ENCODE results near the gene SCAF4.
"Not testable (repeated sequence)": the region's sequence is repeated elsewhere in the genome, so short reads cannot be mapped to it uniquely, and the experiment has no call there.

SCAF4 gene

DNA sequence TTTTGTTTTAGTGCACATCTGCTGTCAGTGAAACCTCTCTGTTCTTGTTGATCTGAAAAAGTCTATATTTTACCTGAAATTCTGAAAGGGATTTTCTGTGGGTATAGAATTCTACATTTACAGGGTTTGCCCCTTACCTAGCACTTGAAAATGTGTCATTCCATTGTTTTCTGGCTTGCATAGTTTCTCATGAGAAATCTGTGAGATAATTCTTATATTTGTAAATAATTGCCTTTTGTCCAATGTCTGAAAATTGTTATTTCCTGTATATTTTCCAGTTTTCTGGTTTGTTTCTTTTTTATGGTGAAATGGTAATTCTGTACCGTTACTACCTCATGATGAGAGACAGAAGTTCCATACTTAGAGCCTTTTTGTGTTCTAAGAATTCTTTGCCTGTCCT lies 11.8 kb upstream of the SCAF4 start:
- ChIA-PET CTCF (no interaction called here), POLR2A (ENCODE audit: low non-redundant PET) (no interaction called here)
- H3K27ac ChIP-seq = no peak overlapping the region
- no peak for DNase-seq (ENCODE audit: low spot score)
- TF ChIP-seq, protein P1, sequence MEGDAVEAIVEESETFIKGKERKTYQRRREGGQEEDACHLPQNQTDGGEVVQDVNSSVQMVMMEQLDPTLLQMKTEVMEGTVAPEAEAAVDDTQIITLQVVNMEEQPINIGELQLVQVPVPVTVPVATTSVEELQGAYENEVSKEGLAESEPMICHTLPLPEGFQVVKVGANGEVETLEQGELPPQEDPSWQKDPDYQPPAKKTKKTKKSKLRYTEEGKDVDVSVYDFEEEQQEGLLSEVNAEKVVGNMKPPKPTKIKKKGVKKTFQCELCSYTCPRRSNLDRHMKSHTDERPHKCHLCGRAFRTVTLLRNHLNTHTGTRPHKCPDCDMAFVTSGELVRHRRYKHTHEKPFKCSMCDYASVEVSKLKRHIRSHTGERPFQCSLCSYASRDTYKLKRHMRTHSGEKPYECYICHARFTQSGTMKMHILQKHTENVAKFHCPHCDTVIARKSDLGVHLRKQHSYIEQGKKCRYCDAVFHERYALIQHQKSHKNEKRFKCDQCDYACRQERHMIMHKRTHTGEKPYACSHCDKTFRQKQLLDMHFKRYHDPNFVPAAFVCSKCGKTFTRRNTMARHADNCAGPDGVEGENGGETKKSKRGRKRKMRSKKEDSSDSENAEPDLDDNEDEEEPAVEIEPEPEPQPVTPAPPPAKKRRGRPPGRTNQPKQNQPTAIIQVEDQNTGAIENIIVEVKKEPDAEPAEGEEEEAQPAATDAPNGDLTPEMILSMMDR (conservative IDR thresholded peaks at IDR 0.05; ENCODE audit: low read depth) = no peak

DNA sequence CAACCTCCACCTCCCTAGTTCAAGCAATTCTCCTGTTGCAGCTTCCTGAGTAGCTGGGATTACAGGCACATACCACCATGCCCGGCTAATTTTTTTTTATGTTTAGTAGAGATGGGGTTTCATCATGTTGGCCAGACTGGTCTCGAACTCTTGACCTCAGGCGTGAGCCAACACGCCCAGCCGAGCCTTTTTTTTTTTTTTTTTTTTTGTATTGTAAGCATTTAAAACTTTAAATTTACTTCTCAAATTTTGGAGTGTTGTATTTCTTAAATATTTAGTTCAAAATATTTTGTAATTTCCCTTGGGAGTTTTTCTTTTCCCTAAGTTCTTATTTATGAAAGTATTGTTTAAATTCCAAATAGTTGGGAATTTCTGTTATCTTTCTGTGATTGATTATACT lies 9.2 kb upstream of the SCAF4 start:
- ChIA-PET CTCF (interaction anchor here (0.7 to 1.1 kb wide), 2 partner anchors 39 to 833 kb away, joined by 3 to 4 read pairs; no protein-coding TSS in a partner anchor), POLR2A (ENCODE audit: low non-redundant PET) (interaction anchor here (1.3 kb wide), 1 partner anchor 9 kb away, joined by 3 read pairs; the partner anchor contains the start of gene SCAF4)
- no peak overlapping the region for H3K27ac ChIP-seq
- TF ChIP-seq, protein P1 (conservative IDR thresholded peaks at IDR 0.05; ENCODE audit: low read depth) = no peak
- DNase-seq (ENCODE audit: low spot score) = no peak

DNA sequence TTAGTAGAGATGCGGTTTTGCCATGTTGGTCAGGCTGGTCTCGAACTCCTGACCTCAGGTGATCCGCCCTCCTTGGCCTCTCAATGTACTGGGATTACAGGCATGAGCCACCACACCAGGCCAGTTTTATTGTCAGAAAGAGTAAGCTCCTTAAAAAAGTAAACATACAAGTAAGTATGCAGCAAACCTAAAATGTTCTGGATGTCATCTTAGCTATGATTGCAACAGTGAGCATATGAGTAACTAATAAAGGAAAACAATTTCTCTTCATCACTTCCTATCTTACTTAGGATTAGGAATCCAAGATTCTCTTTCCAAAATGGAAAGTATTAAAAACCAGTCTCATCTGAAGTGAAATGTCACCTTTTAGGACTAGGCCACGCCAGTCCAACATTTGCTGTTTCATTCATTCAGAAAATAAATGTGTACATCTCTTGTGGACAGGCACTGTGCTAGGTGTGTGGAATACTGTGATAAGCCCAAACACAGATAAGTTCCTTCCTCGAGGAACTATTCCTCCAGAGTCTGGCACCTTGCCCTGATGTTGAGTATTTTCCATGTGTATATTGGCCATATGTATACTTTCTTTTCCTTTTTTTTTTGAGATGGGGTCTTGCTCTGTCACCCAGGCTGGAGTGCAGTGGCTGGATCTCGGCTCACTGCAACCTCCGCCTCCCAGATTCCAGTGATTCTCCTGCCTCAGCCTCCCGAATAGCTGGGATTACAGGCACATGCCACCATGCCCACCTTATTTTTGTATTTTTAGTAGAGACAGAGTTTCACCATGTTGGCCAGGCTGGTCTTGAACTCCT lies 5.9 kb upstream of the SCAF4 start:
- POLR2A ChIA-PET (ENCODE audit: low non-redundant PET); H3K27ac ChIP-seq; CTCF ChIA-PET; DNase-seq (ENCODE audit: low spot score): not testable (repeated sequence)

DNA sequence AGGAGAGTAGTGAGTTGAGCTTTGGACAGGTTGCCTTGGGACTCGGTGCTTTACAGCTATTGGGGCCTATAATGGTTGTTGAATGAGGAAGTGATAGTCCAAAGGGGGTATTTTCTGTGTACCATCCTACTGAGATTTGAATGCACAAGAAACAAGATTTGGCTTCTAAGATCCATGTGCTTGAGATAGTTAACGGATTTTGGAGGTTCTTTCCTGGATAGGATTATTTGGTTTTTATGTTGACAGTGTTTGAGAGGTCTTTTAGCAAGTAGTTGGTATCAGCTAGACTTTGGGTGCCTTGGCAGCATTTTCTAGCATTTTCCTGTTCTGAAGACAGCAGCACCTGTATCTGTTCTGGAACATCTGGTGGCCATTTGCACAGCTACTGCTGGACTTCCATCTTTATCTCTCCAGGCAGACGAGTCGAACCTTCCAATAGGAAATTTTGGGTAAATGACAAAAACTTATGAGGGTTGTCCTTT lies 3.6 kb upstream of the SCAF4 start:
- POLR2A ChIA-PET (ENCODE audit: low non-redundant PET) = no interaction called here

DNA sequence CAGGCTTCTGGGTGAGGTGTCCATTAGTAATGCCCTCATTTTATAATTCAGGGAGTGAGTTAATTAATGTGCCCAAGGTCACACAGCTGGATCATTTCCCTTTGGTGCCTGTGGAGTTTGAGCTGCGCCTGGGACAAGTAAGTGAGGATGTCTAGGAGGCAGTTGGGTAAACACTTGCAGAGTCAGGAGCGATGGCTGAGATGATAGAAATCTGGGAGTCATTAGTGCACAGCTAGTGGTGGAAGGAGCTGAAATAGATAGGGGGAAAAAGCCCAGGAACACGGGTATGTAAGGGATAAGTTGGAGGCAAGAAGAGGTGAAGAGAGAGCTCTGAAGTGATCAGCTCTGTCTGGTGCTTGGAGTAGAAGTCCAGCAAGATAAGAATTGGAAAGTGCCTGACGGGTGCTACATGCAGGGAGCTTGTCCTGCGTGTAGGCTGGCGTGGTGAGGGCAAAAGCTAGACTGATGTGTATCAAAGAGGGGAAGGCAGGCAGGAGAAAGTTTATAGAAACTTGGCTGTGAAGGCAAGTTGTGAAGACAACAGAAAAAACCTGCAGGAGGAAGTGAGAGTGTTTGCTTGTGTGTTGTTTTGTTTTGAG lies 1.7 kb upstream of the SCAF4 start:
- H3K27ac ChIP-seq = no peak overlapping the region
- TF ChIP-seq, protein P1 (conservative IDR thresholded peaks at IDR 0.05; ENCODE audit: low read depth) = no peak
- no peak for DNase-seq (ENCODE audit: low spot score)
- ChIA-PET CTCF (no interaction called here), POLR2A (ENCODE audit: low non-redundant PET) (interaction anchor here (1.0 kb wide), 1 partner anchor 66 kb away, joined by 3 read pairs; no protein-coding TSS in a partner anchor)

More for the DNA sequence above, 3.6 kb upstream of the SCAF4 start:
- CTCF ChIA-PET = no interaction called here
- H3K27ac ChIP-seq = no peak overlapping the region
- TF ChIP-seq, protein P1 (conservative IDR thresholded peaks at IDR 0.05; ENCODE audit: low read depth) = no peak
- DNase-seq (ENCODE audit: low spot score) = no peak

DNA sequence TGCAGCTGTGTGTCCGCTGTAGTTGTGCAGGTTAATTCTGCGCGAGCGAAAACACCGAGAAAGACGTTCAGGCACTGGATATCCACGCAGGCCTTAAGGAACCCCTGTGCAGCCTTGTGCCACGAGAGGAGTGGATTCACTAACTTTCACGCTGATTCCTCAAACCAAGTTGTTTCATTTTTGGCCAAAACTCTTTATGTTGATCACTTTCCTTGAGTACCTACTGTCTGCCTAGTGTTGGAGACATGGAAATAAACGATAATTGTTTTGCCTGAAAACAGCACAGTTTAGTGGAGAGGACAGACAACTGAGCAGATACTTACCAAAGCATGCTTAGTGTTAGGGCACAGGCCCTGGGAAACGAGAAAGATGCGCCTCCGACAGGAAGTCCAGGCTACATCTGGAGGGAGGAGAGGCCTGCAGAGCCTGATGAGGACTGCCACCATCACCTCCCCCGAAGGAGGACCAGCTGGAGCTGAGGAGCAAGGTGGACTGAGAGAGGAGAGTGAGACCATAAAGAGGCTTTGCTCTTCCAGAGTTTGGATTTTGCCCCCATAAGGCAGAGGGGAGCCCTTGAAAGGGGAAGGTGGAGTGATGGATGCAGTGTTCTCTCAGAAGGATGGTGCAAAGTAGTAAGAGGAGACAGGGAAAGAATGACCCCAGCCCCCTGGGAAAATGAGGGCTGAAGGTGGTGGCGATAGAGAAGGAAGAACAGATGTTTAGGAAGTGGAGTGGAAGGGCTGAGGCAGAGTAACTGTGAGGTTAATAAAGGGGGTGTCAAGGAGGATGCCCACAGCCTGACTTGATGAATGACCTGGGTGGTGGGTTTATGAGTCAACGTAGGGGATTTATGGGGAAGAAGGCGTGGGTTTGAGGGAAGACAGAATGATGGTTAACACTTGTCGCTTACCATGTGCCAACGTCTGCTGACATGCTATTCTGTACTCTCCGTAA lies 956 bp upstream of the SCAF4 start:
- H3K27ac ChIP-seq = peak overlapping the region; percentile 95
- CTCF ChIA-PET = no interaction called here
- DNase-seq (ENCODE audit: low spot score) = peak; percentile 18
- POLR2A ChIA-PET (ENCODE audit: low non-redundant PET) = interaction anchor here (0.6 to 1.0 kb wide), 4 partner anchors 9 to 127 kb away, joined by 3 read pairs; no protein-coding TSS in a partner anchor
- TF ChIP-seq, protein P1 (conservative IDR thresholded peaks at IDR 0.05; ENCODE audit: low read depth) = no peak
